HepG2 (cell line): ENCODE measurements around the gene SPON1. TPM values are rescaled to one million over a fixed set of nuclear protein-coding genes. Genes with fewer than 3 reads are reported as not detected.

Source experiments
- ATAC-seq: fragments of 200-7000 bp; cut with Tn5 transposase; 3 replicates; pipeline ENCODE4 v1.9.1; 2020; ENCODE audit warnings: mild to moderate bottlenecking, moderate library complexity
- BruUV-seq: library from RNA; stranded (reverse); fragments of 400-500 nt; replicated peaks from 2 replicates; lab custom pipeline; 2021; lab: Mats Ljungman, UMichigan
- CTCF ChIA-PET: fragments of 300-600 bp; formaldehyde crosslinking; extraction: SDS; loops from one replicate; lab custom pipeline; 2021; ENCODE audit warnings: low total read pairs, inconsistent platforms, low intra/inter-chr PET ratio; lab: Yijun Ruan, JAX
- POLR2A ChIA-PET: fragments of 350-600 bp; sonication (Branson Sonifier 250); formaldehyde crosslinking; loops from one replicate; lab custom pipeline; 2020; ENCODE audit warnings: antibody characterized with exemption, inconsistent platforms; lab: Yijun Ruan, JAX
- DNase-seq: peaks from one replicate; pipeline ENCODE4 v3.0.0-alpha.2; 2015; ENCODE audit warnings: low spot score
- FAIRE-seq: peaks from 3 replicates; lab custom pipeline; 2011; peaks lifted over from hg19 to GRCh38; lab: Jason Lieb, UNC
- H2AFZ ChIP-seq: one replicate; pipeline ENCODE4 v1.6.1; 2011; ENCODE audit warnings: low read length, inconsistent platforms
- H3K27ac ChIP-seq: fragments of 300-600 bp; 3 replicates; pipeline ENCODE4 v1.8.0; 2011; ENCODE audit warnings: mixed run types, mild to moderate bottlenecking, mixed read lengths, low read length, inconsistent platforms; ENCODE audit not compliant: insufficient read depth; ENCODE audit errors: extremely low read length
- H3K27me3 ChIP-seq, 2 experiments: fragments of 200-600 bp in 1 of 2; 2 replicates in 1 of 2; 3 replicates in 1 of 2; pipeline versions ENCODE4 v1.6.0 to v1.8.0; 2011; ENCODE audit warnings: low read length in 2 of 2, mild to moderate bottlenecking in 2 of 2, moderate library complexity in 2 of 2, inconsistent platforms in 1 of 2; ENCODE audit not compliant: insufficient read depth in 2 of 2, control insufficient read depth in 1 of 2
- H3K36me3 ChIP-seq, 2 experiments: fragments of 200-600 bp in 1 of 2; replicated peaks in 1 of 2; 2 replicates in 1 of 2; 3 replicates in 1 of 2; pipeline versions ENCODE4 v1.5.1 to v1.8.0; 2011; ENCODE audit warnings: low read length in 2 of 2, inconsistent platforms in 1 of 2; ENCODE audit not compliant: insufficient read depth in 2 of 2, control insufficient read depth in 1 of 2
- H3K4me1 ChIP-seq: 2 replicates; pipeline ENCODE4 v1.5.1; 2012; ENCODE audit warnings: low read length, inconsistent platforms; ENCODE audit not compliant: insufficient read depth
- H3K4me2 ChIP-seq: 2 replicates; pipeline ENCODE4 v1.6.0; 2011; ENCODE audit warnings: low read depth, low read length, inconsistent platforms
- H3K4me3 ChIP-seq, 3 experiments: fragments of 200-600 bp in 1 of 3; sonication (generic), shearing (Covaris generic) in 1 of 3; replicated peaks in 1 of 3; 2 replicates each; pipeline ENCODE4 v1.5.1; 2011 to 2016; ENCODE audit warnings: low read length in 3 of 3, inconsistent platforms in 2 of 3, low read depth in 2 of 3, mild to moderate bottlenecking in 2 of 3, control low read depth in 1 of 3, mixed read lengths in 1 of 3; ENCODE audit not compliant: insufficient read depth in 1 of 3
- H3K79me2 ChIP-seq: one replicate; pipeline ENCODE4 v1.6.1; 2011; ENCODE audit warnings: low read length, inconsistent platforms; ENCODE audit not compliant: insufficient read depth
- H3K9ac ChIP-seq: 2 replicates; pipeline ENCODE4 v1.6.0; 2011; ENCODE audit warnings: mild to moderate bottlenecking, low read depth, low read length, inconsistent platforms; ENCODE audit not compliant: insufficient read depth
- H3K9me3 ChIP-seq: 2 replicates; pipeline ENCODE4 v1.5.1; 2012; ENCODE audit warnings: mild to moderate bottlenecking, low read length
- H4K20me1 ChIP-seq: 2 replicates; pipeline ENCODE4 v1.6.0; 2011; ENCODE audit warnings: inconsistent platforms, mild to moderate bottlenecking, low read length, moderate library complexity; ENCODE audit not compliant: insufficient read depth
- CAMTA2 ChIP-seq: sonication (generic); formaldehyde crosslinking; IDR thresholded peaks from 2 replicates; pipeline ENCODE4 v1.4.0; 2020; ENCODE audit warnings: mild to moderate bottlenecking, missing genetic modification reagents, borderline replicate concordance
- FOXJ3 ChIP-seq: sonication (generic); formaldehyde crosslinking; IDR thresholded peaks from 2 replicates; pipeline ENCODE4 v1.4.0; 2020; ENCODE audit warnings: missing genetic modification reagents, mild to moderate bottlenecking, borderline replicate concordance
- HNRNPH1 ChIP-seq: fragments of 200-400 bp; formaldehyde crosslinking; optimal IDR thresholded peaks from 2 replicates; pipeline ENCODE3; 2017; ENCODE audit warnings: mild to moderate bottlenecking, low read depth, low read length
- KMT2A ChIP-seq: sonication (generic); formaldehyde crosslinking; IDR thresholded peaks from 2 replicates; pipeline ENCODE4 v1.4.0; 2020; ENCODE audit warnings: missing genetic modification reagents
- SOX6 ChIP-seq, 2 experiments: fragments of 450-650 bp in 1 of 2; sonication (generic) in 1 of 2; formaldehyde crosslinking in 1 of 2; IDR thresholded peaks; 2 replicates each; pipeline versions ENCODE4 v1.4.0 to v1.6.1; 2017 to 2020; ENCODE audit warnings: antibody characterized with exemption in 1 of 2, mild to moderate bottlenecking in 1 of 2, missing genetic modification reagents in 1 of 2
- XRCC5 ChIP-seq: fragments of 200-400 bp; formaldehyde crosslinking; optimal IDR thresholded peaks from 2 replicates; pipeline ENCODE3; 2017; ENCODE audit warnings: mild to moderate bottlenecking, low read length
- ZNF230 ChIP-seq: sonication (generic); formaldehyde crosslinking; IDR thresholded peaks from 2 replicates; pipeline ENCODE4 v1.4.0; 2020; ENCODE audit warnings: mild to moderate bottlenecking, missing genetic modification reagents
- ZNF546 ChIP-seq: sonication (generic); formaldehyde crosslinking; conservative IDR thresholded peaks from 2 replicates; pipeline ENCODE4 v1.8.1; 2023; ENCODE audit warnings: mild to moderate bottlenecking, missing genetic modification reagents
- ZNF550 ChIP-seq: sonication (generic); formaldehyde crosslinking; IDR thresholded peaks from 2 replicates; pipeline ENCODE4 v1.4.0; 2020; ENCODE audit warnings: mild to moderate bottlenecking, missing genetic modification reagents, borderline replicate concordance
- WGBS: methylation state at CpG from one replicate; pipeline ENCODE4 v1.1.6; 2017; ENCODE audit warnings: low lambda C conversion rate; 5-methylcytosine and 5-hydroxymethylcytosine counted together
- in situ Hi-C: cut with HindIII; loops from 2 replicates; pipeline ENCODE4 v1.10.0; 2017; ENCODE audit warnings: low pct_unique_long_range_greater_than_20kb; ENCODE audit not compliant: extremely low pct_ligation_motif_present
- intact Hi-C: fragments of 100-400 bp; cut with micrococcal nuclease; formaldehyde crosslinking; loops from one replicate; pipeline ENCODE4 v1.10.0; 2022; ENCODE audit not compliant: unreplicated experiment
- polyA plus RNA-seq, 8 experiments: library from polyadenylated mRNA; depleted of rRNA in 3 of 8; stranded (reverse) in 7 of 8; unstranded in 1 of 8; fragments of >200 nt; fragmentation: Illumina TruSeq in 4 of 8; extraction: Trizol in 4 of 8; gene quantifications; 2 replicates each; pipeline versions ENCODE4 v1.2.1 to v1.2.3, GENCODE V29; 2011 to 2016; ENCODE audit warnings: low read depth in 4 of 8, missing spikeins in 1 of 8, mixed read lengths in 1 of 8; ENCODE audit not compliant: insufficient read depth in 1 of 8
- total RNA-seq, 5 experiments: library from RNA; depleted of rRNA; stranded (reverse); fragments of >200 nt; fragmentation: Illumina TruSeq; extraction: Trizol; gene quantifications; 2 replicates each; pipeline ENCODE4 v1.2.3, GENCODE V29; 2016; ENCODE audit warnings: low read depth in 1 of 5
- TF ChIP-seq, protein P1 (sequence below): sonication (generic); formaldehyde crosslinking; IDR thresholded peaks from 2 replicates; pipeline ENCODE4 v1.5.0; 2020; ENCODE audit warnings: missing genetic modification reagents
- TF ChIP-seq, protein P2 (sequence below): sonication (generic); formaldehyde crosslinking; IDR thresholded peaks from 2 replicates; pipeline ENCODE4 v1.4.0; 2020; ENCODE audit warnings: missing genetic modification reagents
- TF ChIP-seq, protein P3 (sequence below): IDR thresholded peaks from 2 replicates; pipeline ENCODE4 v1.6.1; 2016; ENCODE audit warnings: low read depth, missing genetic modification reagents, missing compliant biosample characterization

The SPON1 gene
- total and polyA plus RNA-seq, 2 of the 13 experiments (the other 11 are each of a cell fraction or from before 2014, with no cell fraction given), result not detected

DNA sequence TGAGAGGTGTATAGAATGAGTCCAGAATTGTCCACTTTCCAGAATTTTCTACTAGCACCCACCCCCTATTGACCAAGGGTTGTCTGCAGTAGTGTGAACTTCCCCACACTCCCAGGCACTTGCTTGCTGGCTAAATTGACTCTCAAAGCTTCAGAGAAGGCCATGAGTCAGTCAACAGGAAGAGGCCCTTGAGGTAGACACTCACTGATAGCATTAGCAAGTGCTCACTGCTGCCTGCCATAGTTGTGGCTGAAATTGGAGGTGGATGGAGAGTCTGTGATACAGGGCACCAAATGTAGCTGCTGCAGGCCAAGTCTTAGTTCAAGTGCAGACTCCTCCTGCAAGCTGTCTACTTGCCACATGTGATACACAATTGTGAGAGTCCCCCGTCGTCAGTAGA lies 156.8 kb downstream of the SPON1 start:
- Histone ChIP-seq H3K4me2 (no peak overlapping the region), H3K27me3 (no peaks in the 10 kb centered on the region), H4K20me1 (no peaks in the 10 kb centered on the region), H3K9ac (no peak overlapping the region), H3K4me3 (no peak overlapping the region), H3K9me3 (no peaks in the 10 kb centered on the region), H3K79me2 (no peaks in the 10 kb centered on the region), H3K27ac (no peak overlapping the region), H3K36me3 (no peaks in the 10 kb centered on the region), H2AFZ (no peak overlapping the region), H3K4me1 (no peaks in the 10 kb centered on the region)
- in situ Hi-C loops (no loop called here), intact Hi-C loops (no loop called here)
- FAIRE-seq (no peak), DNase-seq (no peak), ATAC-seq (no peak)
- TF ChIP-seq HNRNPH1 (no peak), XRCC5 (no peak), KMT2A (CRISPR knock-in tag) (no peak), SOX6 (IDR thresholded peaks at IDR 0.05) (no peak), SOX6 (CRISPR knock-in tag; IDR thresholded peaks at IDR 0.05) (no peak), ZNF550 (CRISPR knock-in tag) (no peak), ZNF546 (CRISPR knock-in tag) (no peak), CAMTA2 (CRISPR knock-in tag) (no peak), ZNF230 (CRISPR knock-in tag) (no peak), FOXJ3 (CRISPR knock-in tag) (no peak)
- TF ChIP-seq, protein P1, sequence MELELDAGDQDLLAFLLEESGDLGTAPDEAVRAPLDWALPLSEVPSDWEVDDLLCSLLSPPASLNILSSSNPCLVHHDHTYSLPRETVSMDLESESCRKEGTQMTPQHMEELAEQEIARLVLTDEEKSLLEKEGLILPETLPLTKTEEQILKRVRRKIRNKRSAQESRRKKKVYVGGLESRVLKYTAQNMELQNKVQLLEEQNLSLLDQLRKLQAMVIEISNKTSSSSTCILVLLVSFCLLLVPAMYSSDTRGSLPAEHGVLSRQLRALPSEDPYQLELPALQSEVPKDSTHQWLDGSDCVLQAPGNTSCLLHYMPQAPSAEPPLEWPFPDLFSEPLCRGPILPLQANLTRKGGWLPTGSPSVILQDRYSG (CRISPR knock-in tag), result no peak
- TF ChIP-seq, protein P2, sequence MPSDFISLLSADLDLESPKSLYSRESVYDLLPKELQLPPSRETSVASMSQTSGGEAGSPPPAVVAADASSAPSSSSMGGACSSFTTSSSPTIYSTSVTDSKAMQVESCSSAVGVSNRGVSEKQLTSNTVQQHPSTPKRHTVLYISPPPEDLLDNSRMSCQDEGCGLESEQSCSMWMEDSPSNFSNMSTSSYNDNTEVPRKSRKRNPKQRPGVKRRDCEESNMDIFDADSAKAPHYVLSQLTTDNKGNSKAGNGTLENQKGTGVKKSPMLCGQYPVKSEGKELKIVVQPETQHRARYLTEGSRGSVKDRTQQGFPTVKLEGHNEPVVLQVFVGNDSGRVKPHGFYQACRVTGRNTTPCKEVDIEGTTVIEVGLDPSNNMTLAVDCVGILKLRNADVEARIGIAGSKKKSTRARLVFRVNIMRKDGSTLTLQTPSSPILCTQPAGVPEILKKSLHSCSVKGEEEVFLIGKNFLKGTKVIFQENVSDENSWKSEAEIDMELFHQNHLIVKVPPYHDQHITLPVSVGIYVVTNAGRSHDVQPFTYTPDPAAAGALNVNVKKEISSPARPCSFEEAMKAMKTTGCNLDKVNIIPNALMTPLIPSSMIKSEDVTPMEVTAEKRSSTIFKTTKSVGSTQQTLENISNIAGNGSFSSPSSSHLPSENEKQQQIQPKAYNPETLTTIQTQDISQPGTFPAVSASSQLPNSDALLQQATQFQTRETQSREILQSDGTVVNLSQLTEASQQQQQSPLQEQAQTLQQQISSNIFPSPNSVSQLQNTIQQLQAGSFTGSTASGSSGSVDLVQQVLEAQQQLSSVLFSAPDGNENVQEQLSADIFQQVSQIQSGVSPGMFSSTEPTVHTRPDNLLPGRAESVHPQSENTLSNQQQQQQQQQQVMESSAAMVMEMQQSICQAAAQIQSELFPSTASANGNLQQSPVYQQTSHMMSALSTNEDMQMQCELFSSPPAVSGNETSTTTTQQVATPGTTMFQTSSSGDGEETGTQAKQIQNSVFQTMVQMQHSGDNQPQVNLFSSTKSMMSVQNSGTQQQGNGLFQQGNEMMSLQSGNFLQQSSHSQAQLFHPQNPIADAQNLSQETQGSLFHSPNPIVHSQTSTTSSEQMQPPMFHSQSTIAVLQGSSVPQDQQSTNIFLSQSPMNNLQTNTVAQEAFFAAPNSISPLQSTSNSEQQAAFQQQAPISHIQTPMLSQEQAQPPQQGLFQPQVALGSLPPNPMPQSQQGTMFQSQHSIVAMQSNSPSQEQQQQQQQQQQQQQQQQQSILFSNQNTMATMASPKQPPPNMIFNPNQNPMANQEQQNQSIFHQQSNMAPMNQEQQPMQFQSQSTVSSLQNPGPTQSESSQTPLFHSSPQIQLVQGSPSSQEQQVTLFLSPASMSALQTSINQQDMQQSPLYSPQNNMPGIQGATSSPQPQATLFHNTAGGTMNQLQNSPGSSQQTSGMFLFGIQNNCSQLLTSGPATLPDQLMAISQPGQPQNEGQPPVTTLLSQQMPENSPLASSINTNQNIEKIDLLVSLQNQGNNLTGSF (CRISPR knock-in tag), result no peak
- TF ChIP-seq, protein P3, sequence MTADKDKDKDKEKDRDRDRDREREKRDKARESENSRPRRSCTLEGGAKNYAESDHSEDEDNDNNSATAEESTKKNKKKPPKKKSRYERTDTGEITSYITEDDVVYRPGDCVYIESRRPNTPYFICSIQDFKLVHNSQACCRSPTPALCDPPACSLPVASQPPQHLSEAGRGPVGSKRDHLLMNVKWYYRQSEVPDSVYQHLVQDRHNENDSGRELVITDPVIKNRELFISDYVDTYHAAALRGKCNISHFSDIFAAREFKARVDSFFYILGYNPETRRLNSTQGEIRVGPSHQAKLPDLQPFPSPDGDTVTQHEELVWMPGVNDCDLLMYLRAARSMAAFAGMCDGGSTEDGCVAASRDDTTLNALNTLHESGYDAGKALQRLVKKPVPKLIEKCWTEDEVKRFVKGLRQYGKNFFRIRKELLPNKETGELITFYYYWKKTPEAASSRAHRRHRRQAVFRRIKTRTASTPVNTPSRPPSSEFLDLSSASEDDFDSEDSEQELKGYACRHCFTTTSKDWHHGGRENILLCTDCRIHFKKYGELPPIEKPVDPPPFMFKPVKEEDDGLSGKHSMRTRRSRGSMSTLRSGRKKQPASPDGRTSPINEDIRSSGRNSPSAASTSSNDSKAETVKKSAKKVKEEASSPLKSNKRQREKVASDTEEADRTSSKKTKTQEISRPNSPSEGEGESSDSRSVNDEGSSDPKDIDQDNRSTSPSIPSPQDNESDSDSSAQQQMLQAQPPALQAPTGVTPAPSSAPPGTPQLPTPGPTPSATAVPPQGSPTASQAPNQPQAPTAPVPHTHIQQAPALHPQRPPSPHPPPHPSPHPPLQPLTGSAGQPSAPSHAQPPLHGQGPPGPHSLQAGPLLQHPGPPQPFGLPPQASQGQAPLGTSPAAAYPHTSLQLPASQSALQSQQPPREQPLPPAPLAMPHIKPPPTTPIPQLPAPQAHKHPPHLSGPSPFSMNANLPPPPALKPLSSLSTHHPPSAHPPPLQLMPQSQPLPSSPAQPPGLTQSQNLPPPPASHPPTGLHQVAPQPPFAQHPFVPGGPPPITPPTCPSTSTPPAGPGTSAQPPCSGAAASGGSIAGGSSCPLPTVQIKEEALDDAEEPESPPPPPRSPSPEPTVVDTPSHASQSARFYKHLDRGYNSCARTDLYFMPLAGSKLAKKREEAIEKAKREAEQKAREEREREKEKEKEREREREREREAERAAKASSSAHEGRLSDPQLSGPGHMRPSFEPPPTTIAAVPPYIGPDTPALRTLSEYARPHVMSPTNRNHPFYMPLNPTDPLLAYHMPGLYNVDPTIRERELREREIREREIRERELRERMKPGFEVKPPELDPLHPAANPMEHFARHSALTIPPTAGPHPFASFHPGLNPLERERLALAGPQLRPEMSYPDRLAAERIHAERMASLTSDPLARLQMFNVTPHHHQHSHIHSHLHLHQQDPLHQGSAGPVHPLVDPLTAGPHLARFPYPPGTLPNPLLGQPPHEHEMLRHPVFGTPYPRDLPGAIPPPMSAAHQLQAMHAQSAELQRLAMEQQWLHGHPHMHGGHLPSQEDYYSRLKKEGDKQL (CRISPR knock-in tag), result no peak
- ChIA-PET CTCF (no interaction called here), POLR2A (no interaction called here)
- no CpG with 5 or more reads among the region's 2 CpGs for WGBS
- BruUV-seq, result no TSS peak
